SH-SY5Y (cell line): Measurements from ENCODE around the gene EIPR1.

ENCODE experiments used
- GATA2 ChIP-seq: IDR thresholded peaks from 2 replicates; pipeline ENCODE4 v1.6.1; 2011; ENCODE audit warnings: mild to moderate bottlenecking, low read depth, low read length
- GATA3 ChIP-seq: IDR thresholded peaks from 2 replicates; pipeline ENCODE4 v1.6.1; 2011; ENCODE audit warnings: low read depth, mild to moderate bottlenecking, low read length, moderate library complexity

DNA sequence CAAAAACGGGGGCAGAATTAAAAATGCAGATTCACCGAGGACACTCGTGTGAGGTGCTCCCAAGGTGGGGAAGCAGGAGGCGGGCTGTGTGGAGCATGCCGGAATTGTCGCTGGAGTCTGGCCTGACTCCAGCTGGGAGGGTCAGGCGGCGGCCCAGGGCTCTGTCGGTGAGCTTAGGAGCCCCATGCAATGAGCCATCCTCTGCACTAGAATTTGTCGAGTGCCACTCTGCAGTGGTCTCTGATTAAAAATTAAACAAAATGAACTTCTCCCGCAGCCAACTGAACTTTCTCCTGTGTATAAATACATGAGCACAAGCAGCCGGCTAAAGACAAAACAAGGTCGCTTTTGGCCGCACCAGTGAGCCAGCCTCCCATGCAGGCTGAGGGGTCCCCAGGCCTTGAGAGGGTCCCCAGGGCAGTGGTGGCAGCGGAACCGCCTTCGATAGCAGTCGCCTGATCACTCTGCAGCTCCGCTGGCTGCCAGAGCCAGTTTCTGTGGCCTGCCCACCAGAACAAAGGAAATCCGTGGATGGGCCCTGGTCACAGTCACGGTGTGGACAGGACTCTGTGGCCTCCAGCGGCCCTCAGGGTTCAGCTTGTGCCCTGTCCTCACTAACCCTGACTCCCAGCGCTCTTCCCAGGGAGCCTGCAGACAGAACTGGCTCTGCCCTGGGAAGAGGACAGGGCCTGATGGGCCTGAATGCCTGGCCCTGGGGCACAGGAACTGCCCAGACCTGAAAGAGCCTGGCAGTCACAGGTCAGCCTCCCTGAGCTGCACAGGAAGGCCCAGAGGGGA, 201.3 kb downstream of the EIPR1 start:
- TF ChIP-seq GATA3 (no peak), GATA2 (no peak)
